Activated CD4-positive, alpha-beta memory T cell treated with anti-CD3 and anti-CD28 coated beads for 36 hours (primary cell): ENCODE data around the gene ECM2. TPM values are rescaled to one million over a fixed set of nuclear protein-coding genes. Genes with fewer than 3 reads are reported as not detected.
A peak's percentile ranks its signal among the peaks of the same experiment; 100 is the strongest.

ENCODE experiments used
- CTCF ChIA-PET: fragments of 350-600 bp; sonication (Branson Sonifier 250); formaldehyde crosslinking; loops from one replicate; lab custom pipeline; 2021; ENCODE audit warnings: antibody characterized with exemption, inconsistent platforms; lab: Charles Lee
- POLR2A ChIA-PET: fragments of 350-600 bp; sonication (Branson Sonifier 250); formaldehyde crosslinking; loops from one replicate; lab custom pipeline; 2021; ENCODE audit warnings: antibody characterized with exemption; lab: Charles Lee
- DNase-seq: peaks from one replicate; pipeline ENCODE4 v3.0.0-alpha.2; 2020
- H3K27ac Mint-ChIP-seq: one replicate; pipeline ENCODE4 v1.8.0; 2021; ENCODE audit warnings: mixed read lengths
- H3K27me3 Mint-ChIP-seq: one replicate; pipeline ENCODE4 v1.8.0; 2021; ENCODE audit warnings: mixed read lengths
- H3K36me3 Mint-ChIP-seq: one replicate; pipeline ENCODE4 v1.8.0; 2021; ENCODE audit warnings: mixed read lengths
- H3K4me1 Mint-ChIP-seq: one replicate; pipeline ENCODE4 v1.8.0; 2021; ENCODE audit warnings: low read depth, mixed read lengths
- H3K4me3 Mint-ChIP-seq: one replicate; pipeline ENCODE4 v1.8.0; 2021; ENCODE audit warnings: mild to moderate bottlenecking, mixed read lengths
- H3K9me3 Mint-ChIP-seq: one replicate; pipeline ENCODE4 v1.8.0; 2021; ENCODE audit warnings: mixed read lengths
- intact Hi-C: fragments of 100-400 bp; cut with micrococcal nuclease; formaldehyde crosslinking; loops from one replicate; pipeline ENCODE4 v1.15.1; 2023
- total RNA-seq, 2 experiments: library from RNA; stranded (reverse); gene quantifications; one replicate each; pipeline ENCODE4 v1.2.3, GENCODE V29; 2021

The ECM2 gene
- total RNA-seq, 2 experiments from 2014 or later = not detected

DNA sequence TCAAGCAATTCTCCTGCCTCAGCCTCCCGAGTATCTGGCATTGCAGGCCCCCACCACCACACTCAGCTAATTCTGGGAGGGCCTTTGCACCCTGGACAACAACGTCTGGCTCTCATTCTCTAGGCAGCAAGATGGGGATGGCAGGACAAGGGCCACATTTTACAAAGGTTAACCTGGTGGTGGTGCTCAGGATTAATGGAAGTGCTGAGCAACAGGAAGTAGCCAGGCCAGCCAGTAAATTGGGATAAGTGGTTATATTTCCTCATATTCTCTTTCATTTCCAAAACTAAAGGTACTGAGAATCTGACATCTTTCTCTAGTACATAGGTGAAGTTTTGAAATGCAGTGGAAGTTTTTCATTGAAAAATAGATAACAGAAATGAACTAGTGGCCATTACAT is 28.8 kb downstream of the ECM2 start:
- no peaks in the 10 kb centered on the region for H3K27me3 Mint-ChIP-seq
- DNase-seq = no peak
- no peaks in the 10 kb centered on the region for H3K36me3 Mint-ChIP-seq
- no peak overlapping the region for H3K4me3 Mint-ChIP-seq
- no peaks in the 10 kb centered on the region for H3K9me3 Mint-ChIP-seq
- ChIA-PET POLR2A (no interaction called here), CTCF (no interaction called here)
- intact Hi-C loops = no loop called here
- H3K4me1 Mint-ChIP-seq = no peaks in the 10 kb centered on the region
- no peak overlapping the region for H3K27ac Mint-ChIP-seq

DNA sequence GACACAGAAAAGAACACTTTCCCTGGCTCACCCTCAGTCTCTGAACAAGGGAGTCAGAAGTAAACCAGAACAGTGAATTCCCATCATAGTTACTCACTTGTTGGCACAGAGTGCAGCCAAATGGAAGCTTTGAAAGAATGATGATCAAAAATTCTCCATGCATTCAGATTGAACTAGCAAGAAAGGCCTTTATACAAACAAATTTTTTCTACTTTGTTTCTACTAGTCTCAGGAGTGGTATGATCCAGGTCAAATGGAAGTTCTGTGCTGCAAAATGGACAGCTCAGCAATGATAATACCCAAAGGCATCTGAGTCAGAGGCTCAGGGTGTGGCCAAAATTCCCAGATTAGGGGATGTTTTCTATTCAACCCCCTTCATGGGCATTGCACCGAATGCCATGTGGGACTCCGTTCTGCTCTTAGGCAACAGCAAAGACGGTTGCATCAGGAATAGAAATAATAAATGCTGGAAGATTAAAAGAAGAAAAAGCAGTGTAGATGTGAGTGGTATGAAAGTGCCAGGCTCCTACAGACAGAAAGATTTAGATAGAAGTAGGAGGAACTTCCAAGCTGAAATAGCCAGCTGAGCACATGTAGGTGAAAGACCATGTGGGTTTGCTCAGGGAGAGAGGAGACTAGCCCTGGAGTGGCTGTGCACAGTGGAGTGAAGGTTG is 29.5 kb downstream of the ECM2 start:
- Mint-ChIP-seq H3K27ac (no peak overlapping the region), H3K9me3 (no peaks in the 10 kb centered on the region), H3K36me3 (no peaks in the 10 kb centered on the region), H3K27me3 (no peaks in the 10 kb centered on the region), H3K4me3 (no peak overlapping the region), H3K4me1 (no peaks in the 10 kb centered on the region)
- intact Hi-C loops = no loop called here
- ChIA-PET POLR2A (no interaction called here), CTCF (no interaction called here)
- no peak for DNase-seq

GRCh38 chr9:92504881-92505280 is 30.9 kb downstream of the ECM2 start:
- H3K27me3 Mint-ChIP-seq = no peaks in the 10 kb centered on the region
- ChIA-PET POLR2A (no interaction called here), CTCF (interaction anchor here (0.5 kb wide), 1 partner anchor 365 kb away, joined by 3 read pairs; no protein-coding TSS in a partner anchor)
- no peaks in the 10 kb centered on the region for H3K36me3 Mint-ChIP-seq
- H3K4me1 Mint-ChIP-seq = no peaks in the 10 kb centered on the region
- H3K9me3 Mint-ChIP-seq = no peaks in the 10 kb centered on the region
- no peak overlapping the region for H3K4me3 Mint-ChIP-seq
- no peak overlapping the region for H3K27ac Mint-ChIP-seq
- intact Hi-C loops = no loop called here
- DNase-seq = no peak

DNA sequence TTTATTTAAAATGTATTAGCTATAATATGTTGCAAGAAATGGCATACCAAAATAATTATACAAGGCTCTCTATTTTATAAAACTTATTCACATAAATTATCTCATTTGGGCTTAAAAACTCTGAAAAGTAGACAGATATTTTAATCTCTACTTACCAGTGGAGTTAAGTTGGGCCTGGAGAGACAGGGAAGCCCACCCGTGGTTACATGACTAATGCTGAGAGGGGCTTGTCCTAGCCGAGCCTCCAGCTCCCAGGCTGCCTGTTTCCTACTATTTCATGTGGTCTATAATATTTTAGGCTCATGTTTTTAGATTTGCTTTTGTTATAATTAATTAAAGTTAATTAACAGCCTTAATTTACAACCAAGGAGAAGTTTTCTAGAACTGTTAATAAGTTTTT is 32.6 kb downstream of the ECM2 start:
- no peak overlapping the region for H3K4me3 Mint-ChIP-seq
- ChIA-PET POLR2A (no interaction called here), CTCF (interaction anchor here (1.6 kb wide), 1 partner anchor 12 kb away, joined by 4 read pairs; no protein-coding TSS in a partner anchor)
- intact Hi-C loops = no loop called here
- no peak overlapping the region for H3K27ac Mint-ChIP-seq
- no peaks in the 10 kb centered on the region for H3K27me3 Mint-ChIP-seq
- DNase-seq = no peak
- H3K4me1 Mint-ChIP-seq = no peaks in the 10 kb centered on the region
- H3K36me3 Mint-ChIP-seq = no peaks in the 10 kb centered on the region
- no peaks in the 10 kb centered on the region for H3K9me3 Mint-ChIP-seq

GRCh38 chr9:92501671-92502393 is 34.0 kb downstream of the ECM2 start:
- no peaks in the 10 kb centered on the region for H3K4me1 Mint-ChIP-seq
- H3K4me3 Mint-ChIP-seq = no peak overlapping the region
- no peaks in the 10 kb centered on the region for H3K9me3 Mint-ChIP-seq
- intact Hi-C loops = no loop called here
- no peaks in the 10 kb centered on the region for H3K36me3 Mint-ChIP-seq
- no peak overlapping the region for H3K27ac Mint-ChIP-seq
- ChIA-PET CTCF (interaction anchor here (1.0 to 1.6 kb wide), 2 partner anchors 11 to 116 kb away, joined by 3 to 4 read pairs; no protein-coding TSS in a partner anchor), POLR2A (no interaction called here)
- DNase-seq = peak; percentile 17
- H3K27me3 Mint-ChIP-seq = no peaks in the 10 kb centered on the region

- Mint-ChIP-seq H3K4me1 (no peaks in the 10 kb centered on the region), H3K36me3 (peaks cover 1% of the 10 kb centered on the region), H3K27me3 (no peaks in the 10 kb centered on the region), H3K4me3 (no peak overlapping the region), H3K27ac (no peak overlapping the region), H3K9me3 (no peaks in the 10 kb centered on the region)
- CTCF ChIA-PET = no interaction called here
- no peak for DNase-seq
- intact Hi-C loops = no loop called here
- POLR2A ChIA-PET = no interaction called here
These were observed 35.1 kb downstream of the ECM2 start for GRCh38 chr9:92500725-92501124.

DNA sequence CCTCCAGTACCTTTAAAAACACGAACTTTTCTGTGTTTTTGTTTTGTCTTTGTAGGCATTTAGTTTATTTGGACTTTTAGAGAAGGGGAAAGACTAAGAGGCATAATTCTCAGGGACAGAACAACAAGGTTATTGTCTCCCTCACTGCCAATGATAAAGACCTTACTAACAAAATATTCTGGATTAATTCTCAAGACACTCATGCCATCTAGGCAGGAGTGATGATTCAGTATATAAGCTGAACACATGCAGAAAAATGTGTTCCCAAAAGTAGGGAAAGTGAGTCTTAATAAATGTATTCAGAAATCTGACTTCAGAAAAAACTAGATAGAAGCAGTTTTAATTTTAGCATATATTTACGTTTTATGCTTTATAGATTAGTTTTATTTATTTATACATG is 36.1 kb downstream of the ECM2 start:
- no peak overlapping the region for H3K27ac Mint-ChIP-seq
- intact Hi-C loops = no loop called here
- no peaks in the 10 kb centered on the region for H3K4me1 Mint-ChIP-seq
- H3K9me3 Mint-ChIP-seq = no peaks in the 10 kb centered on the region
- H3K36me3 Mint-ChIP-seq = peaks cover 1% of the 10 kb centered on the region
- no peaks in the 10 kb centered on the region for H3K27me3 Mint-ChIP-seq
- ChIA-PET POLR2A (no interaction called here), CTCF (no interaction called here)
- DNase-seq = no peak
- no peak overlapping the region for H3K4me3 Mint-ChIP-seq

DNA sequence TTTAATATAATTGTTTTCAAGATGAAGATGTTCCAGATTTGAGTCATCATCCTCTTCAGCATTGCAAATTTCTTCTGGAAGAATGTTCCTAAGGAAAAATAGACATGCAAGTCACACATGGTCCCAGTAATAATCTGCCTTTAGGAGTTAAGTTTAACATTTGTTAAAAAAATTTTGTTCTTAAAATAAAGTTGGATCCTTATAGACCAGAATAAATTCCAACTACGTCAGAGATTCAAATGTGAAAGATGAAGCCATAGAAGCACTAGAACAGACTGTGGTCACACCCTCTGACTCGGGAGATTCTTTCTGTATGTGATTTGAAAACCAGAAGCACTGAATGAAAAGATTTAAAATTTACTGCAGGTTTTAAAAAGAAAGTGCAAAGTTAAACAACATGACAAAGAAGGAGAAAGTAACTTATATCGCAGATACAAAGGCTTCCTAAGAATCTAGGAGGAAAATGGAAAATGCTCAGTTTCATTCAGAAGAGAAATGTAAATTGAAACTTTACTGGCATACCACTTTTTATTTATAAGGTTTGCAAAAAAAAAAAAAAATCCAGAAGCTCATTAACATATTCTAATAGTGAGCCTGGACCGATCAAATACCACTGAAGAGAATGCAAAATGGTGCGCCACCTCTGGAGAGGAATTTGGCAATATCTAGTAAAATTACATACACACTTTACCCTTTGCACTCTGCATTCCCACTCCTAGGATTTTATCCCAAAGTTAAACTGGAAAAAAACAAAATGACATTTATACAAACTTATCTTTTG is 39.2 kb downstream of the ECM2 start:
- Mint-ChIP-seq H3K9me3 (no peaks in the 10 kb centered on the region), H3K27me3 (no peaks in the 10 kb centered on the region), H3K4me1 (no peaks in the 10 kb centered on the region), H3K27ac (no peak overlapping the region), H3K4me3 (no peak overlapping the region), H3K36me3 (peaks cover 1% of the 10 kb centered on the region)
- intact Hi-C loops = no loop called here
- POLR2A ChIA-PET = no interaction called here
- CTCF ChIA-PET = no interaction called here
- no peak for DNase-seq

GRCh38 chr9:92494856-92495255 is 40.9 kb downstream of the ECM2 start:
- no peaks in the 10 kb centered on the region for H3K27me3 Mint-ChIP-seq
- H3K27ac Mint-ChIP-seq = no peak overlapping the region
- H3K9me3 Mint-ChIP-seq = no peaks in the 10 kb centered on the region
- intact Hi-C loops = no loop called here
- H3K36me3 Mint-ChIP-seq = peaks cover 1% of the 10 kb centered on the region
- H3K4me3 Mint-ChIP-seq = no peak overlapping the region
- DNase-seq = no peak
- no peaks in the 10 kb centered on the region for H3K4me1 Mint-ChIP-seq
- POLR2A ChIA-PET = interaction anchor here (0.6 kb wide), 1 partner anchor 55 kb away, joined by 5 read pairs; no protein-coding TSS in a partner anchor
- CTCF ChIA-PET = interaction anchor here (0.9 kb wide), 1 partner anchor 296 kb away, joined by 3 read pairs; no protein-coding TSS in a partner anchor

- H3K27me3 Mint-ChIP-seq = no peaks in the 10 kb centered on the region
- no peaks in the 10 kb centered on the region for H3K4me1 Mint-ChIP-seq
- H3K36me3 Mint-ChIP-seq = peaks cover 1% of the 10 kb centered on the region
- ChIA-PET CTCF (no interaction called here), POLR2A (no interaction called here)
- no peak overlapping the region for H3K4me3 Mint-ChIP-seq
- H3K27ac Mint-ChIP-seq = no peak overlapping the region
- intact Hi-C loops = no loop called here
- DNase-seq = no peak
- H3K9me3 Mint-ChIP-seq = no peaks in the 10 kb centered on the region
These were observed 41.9 kb downstream of the ECM2 start for GRCh38 chr9:92493749-92494387.

- ChIA-PET POLR2A (no interaction called here), CTCF (no interaction called here)
- Mint-ChIP-seq H3K27me3 (no peaks in the 10 kb centered on the region), H3K4me3 (no peak overlapping the region), H3K27ac (no peak overlapping the region), H3K9me3 (no peaks in the 10 kb centered on the region), H3K36me3 (peaks cover 1% of the 10 kb centered on the region), H3K4me1 (no peaks in the 10 kb centered on the region)
- intact Hi-C loops = no loop called here
- no peak for DNase-seq
These were observed 42.9 kb downstream of the ECM2 start for GRCh38 chr9:92492781-92493401.
